Measurements from ENCODE around the gene THPO.

DNA sequence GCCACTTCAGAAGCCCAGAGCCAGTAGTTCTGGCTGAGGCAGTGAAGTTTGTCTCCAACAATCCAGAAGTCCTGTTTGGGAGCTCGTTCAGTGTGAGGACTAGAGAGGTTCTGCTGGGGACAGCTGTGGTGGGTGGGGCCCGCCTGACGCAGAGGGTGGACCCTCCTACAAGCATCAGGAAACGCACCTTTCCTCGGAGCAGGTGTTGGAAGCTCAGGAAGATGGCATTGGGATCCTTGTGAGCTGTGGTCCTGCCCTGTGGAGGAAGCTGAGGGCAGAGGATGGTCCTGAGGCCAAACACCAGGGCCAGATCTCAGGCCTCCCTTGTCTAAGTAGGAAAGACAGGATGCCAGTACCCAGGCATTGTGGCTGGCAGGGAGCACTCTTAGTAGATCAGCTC, 5.1 kb downstream of the THPO start:
- TF ChIP-seq, protein P1, sequence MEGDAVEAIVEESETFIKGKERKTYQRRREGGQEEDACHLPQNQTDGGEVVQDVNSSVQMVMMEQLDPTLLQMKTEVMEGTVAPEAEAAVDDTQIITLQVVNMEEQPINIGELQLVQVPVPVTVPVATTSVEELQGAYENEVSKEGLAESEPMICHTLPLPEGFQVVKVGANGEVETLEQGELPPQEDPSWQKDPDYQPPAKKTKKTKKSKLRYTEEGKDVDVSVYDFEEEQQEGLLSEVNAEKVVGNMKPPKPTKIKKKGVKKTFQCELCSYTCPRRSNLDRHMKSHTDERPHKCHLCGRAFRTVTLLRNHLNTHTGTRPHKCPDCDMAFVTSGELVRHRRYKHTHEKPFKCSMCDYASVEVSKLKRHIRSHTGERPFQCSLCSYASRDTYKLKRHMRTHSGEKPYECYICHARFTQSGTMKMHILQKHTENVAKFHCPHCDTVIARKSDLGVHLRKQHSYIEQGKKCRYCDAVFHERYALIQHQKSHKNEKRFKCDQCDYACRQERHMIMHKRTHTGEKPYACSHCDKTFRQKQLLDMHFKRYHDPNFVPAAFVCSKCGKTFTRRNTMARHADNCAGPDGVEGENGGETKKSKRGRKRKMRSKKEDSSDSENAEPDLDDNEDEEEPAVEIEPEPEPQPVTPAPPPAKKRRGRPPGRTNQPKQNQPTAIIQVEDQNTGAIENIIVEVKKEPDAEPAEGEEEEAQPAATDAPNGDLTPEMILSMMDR (IDR thresholded peaks at IDR 0.05), result no peak
- TF ChIP-seq POLR2A (IDR thresholded peaks at IDR 0.05), result no peak
- no peak for TF ChIP-seq EP300 (IDR thresholded peaks at IDR 0.05)
